Measurements from ENCODE around the gene MDC1. TPM values are rescaled to one million over a fixed set of nuclear protein-coding genes. Genes with fewer than 3 reads are reported as not detected.
"Not testable (repeated sequence)": the region's sequence is repeated elsewhere in the genome, so short reads cannot be mapped to it uniquely, and the experiment has no call there.

MDC1 gene
- total and polyA plus RNA-seq, 2 of the 13 experiments (the other 11 are each of a cell fraction or from before 2014, with no cell fraction given) = 8.4 to 14.0 TPM

DNA sequence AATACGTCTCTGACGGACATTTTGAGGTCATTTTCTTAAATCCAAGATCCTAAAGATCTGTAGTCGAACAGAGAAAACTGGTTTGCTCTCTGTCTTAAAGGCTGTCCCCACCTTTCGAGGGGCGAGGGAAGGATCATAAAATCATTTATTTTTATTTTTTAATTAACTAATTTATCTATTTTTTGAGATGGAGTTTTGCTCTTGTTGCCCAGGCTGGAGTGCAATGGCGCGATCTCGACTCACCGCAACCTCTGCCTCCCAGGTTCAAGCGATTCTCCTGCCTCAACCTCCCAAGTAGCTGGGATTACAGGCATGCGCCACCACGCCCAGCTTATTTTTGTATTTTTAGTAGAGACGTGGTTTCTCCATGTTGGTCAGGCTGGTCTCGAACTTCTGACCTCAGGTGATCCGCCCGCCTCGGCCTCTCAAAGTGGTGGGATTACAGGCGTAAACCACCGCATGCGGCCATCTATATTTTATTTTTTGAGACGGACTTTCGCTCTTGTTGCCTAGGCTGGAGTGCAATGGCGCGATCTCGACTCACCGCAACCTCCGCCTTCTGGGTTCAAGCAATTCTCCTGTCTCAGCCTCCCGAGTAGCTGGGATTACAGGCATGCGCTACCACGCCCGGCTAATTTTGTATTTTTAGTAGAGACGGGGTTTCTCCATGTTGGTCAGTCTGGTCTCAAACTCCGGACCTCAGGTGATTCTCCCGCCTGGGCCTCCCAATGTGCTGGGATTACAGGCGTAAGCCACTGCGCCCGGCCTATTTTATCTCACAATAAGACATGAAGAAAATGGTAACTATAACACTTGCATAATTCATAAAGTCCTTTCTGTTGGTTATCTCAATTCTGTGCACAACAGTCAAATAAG lies 1.0 kb upstream of the MDC1 start:
- BruUV-seq (replicated peaks) = TSS peak; percentile 39
- CTCF ChIA-PET (ENCODE audit: low intra/inter-chr PET ratio, low total read pairs); in situ Hi-C loops (cut with HindIII; ENCODE audit: extremely low pct_ligation_motif_present, low pct_unique_long_range_greater_than_20kb); H3K27me3 ChIP-seq (ENCODE audit: control insufficient read depth in 1 of 2, insufficient read depth in 2 of 2, low read length in 2 of 2); H3K9me3 ChIP-seq (ENCODE audit: low read length); FAIRE-seq; ATAC-seq; H2AFZ ChIP-seq (ENCODE audit: low read length); DNase-seq (ENCODE audit: low spot score): not testable (repeated sequence)
- Histone ChIP-seq H3K4me1 (ENCODE audit: insufficient read depth, low read length) (peaks cover 45% of the 10 kb centered on the region), H3K36me3 (replicated peaks in 1 of 2; ENCODE audit: control insufficient read depth in 1 of 2, insufficient read depth in 2 of 2, low read length in 2 of 2) (peaks cover 8 to 20% of the 10 kb centered on the region in 2 experiments), H3K9ac (ENCODE audit: insufficient read depth, low read depth, low read length) (peak overlapping the region; percentile 89), H3K4me3 (replicated peaks in 1 of 3; ENCODE audit: insufficient read depth in 1 of 3, low read depth in 2 of 3, low read length in 3 of 3) (peak overlapping the region; percentile 68 to 84 (median 76)), H3K79me2 (ENCODE audit: insufficient read depth, low read length) (peaks cover 37% of the 10 kb centered on the region), H4K20me1 (ENCODE audit: insufficient read depth, low read length) (peaks cover 17% of the 10 kb centered on the region), H3K27ac (ENCODE audit: extremely low read length, insufficient read depth, low read length) (peak overlapping the region; percentile 94), H3K4me2 (ENCODE audit: low read depth, low read length) (peak overlapping the region; percentile 96)
- intact Hi-C loops (cut with micrococcal nuclease; ENCODE audit: unreplicated experiment) = loop anchor here (1.0 to 2.0 kb wide), 2 partner anchors 39 to 161 kb away; partner anchors contain the start of genes GNL1 and PRR3
- POLR2A ChIA-PET = interaction anchor here (0.7 to 2.9 kb wide), 29 partner anchors 8 to 196 kb away, joined by 3 to 50 read pairs (median 7); partner anchors contain the start of genes DDR1, DHX16, FLOT1 and IER3
- WGBS (ENCODE audit: low lambda C conversion rate) = 81% methylated on average over 37 of the region's 37 CpGs
- TF ChIP-seq CBX5 (CRISPR knock-in tag; IDR thresholded peaks at IDR 0.05; ENCODE audit: borderline replicate concordance) (0 out of 2 replicates have a peak, but pooled peaks have one; percentile 20), TARDBP (CRISPR knock-in tag; IDR thresholded peaks at IDR 0.05) (0 out of 2 replicates have a peak, but pooled peaks have one; percentile 34), ZNF441 (CRISPR knock-in tag; IDR thresholded peaks at IDR 0.05; ENCODE audit: borderline replicate concordance) (0 out of 2 replicates have a peak, but pooled peaks have one; percentile 7), NR2F1 (CRISPR knock-in tag; IDR thresholded peaks at IDR 0.05) (0 out of 4 replicates have a peak, but pooled peaks of 1 of the 2 experiments have one; percentile 8), TRAFD1 (CRISPR knock-in tag; IDR thresholded peaks at IDR 0.05; ENCODE audit: borderline replicate concordance) (peak; percentile 49; the same call in 1 of the 2 replicates), ZNF414 (CRISPR knock-in tag; IDR thresholded peaks at IDR 0.05) (0 out of 2 replicates have a peak, but pooled peaks have one; percentile 19), HNF1B (CRISPR knock-in tag; IDR thresholded peaks at IDR 0.05) (0 out of 2 replicates have a peak, but pooled peaks have one; percentile 40), HNRNPL (IDR thresholded peaks at IDR 0.05; ENCODE audit: low read depth, low read length) (0 out of 2 replicates have a peak, but pooled peaks have one; percentile 11), ZNF136 (CRISPR knock-in tag; IDR thresholded peaks at IDR 0.05; ENCODE audit: low read depth) (0 out of 2 replicates have a peak, but pooled peaks have one; percentile 7), SMARCC2 (IDR thresholded peaks at IDR 0.05) (0 out of 2 replicates have a peak, but pooled peaks have one; percentile 39), ZNF564 (CRISPR knock-in tag; IDR thresholded peaks at IDR 0.05) (peak; percentile 8; the same call in 1 of the 2 replicates), NRL (CRISPR knock-in tag; IDR thresholded peaks at IDR 0.05; ENCODE audit: borderline replicate concordance) (0 out of 2 replicates have a peak, but pooled peaks have one; percentile 46), ZBTB38 (CRISPR knock-in tag; IDR thresholded peaks at IDR 0.05) (peak; percentile 98), AHR (CRISPR knock-in tag; IDR thresholded peaks at IDR 0.05) (peak; percentile 29; the same call in 1 of the 2 replicates), ZNF770 (CRISPR knock-in tag; IDR thresholded peaks at IDR 0.05) (peak; percentile 27; the same call in 1 of the 2 replicates)

All from HepG2 (cell line).